ENCODE measurements around the gene RECQL5. TPM values are rescaled to one million over a fixed set of nuclear protein-coding genes. Genes with fewer than 3 reads are reported as not detected.
A peak's percentile ranks its signal among the peaks of the same experiment; 100 is the strongest.

Gene RECQL5
- total RNA-seq, 4 donors from 2014 or later, result 5.3 to 17.5 (median 7.4) TPM

DNA sequence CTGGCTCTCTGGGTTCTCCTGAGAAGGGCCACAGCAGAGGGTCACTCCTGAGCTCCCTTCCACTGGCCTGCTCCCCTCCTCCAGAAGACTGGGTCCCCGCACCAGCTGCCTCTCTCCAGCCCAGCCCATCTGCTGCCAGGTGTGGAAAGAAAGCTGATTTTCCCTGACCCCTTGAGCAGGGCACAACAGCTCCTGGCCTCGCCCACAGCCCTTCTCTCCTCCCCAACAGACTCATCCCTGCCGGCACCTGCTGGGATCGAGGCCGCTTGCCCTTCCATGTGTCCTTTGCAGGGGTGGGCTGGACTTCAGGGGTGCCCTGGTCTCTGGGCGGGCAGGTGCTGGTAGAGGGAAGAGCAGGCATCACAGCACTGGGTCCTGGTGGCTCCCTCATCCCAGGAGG is 38.5 kb downstream of the RECQL5 start:
- TF ChIP-seq, protein P1, sequence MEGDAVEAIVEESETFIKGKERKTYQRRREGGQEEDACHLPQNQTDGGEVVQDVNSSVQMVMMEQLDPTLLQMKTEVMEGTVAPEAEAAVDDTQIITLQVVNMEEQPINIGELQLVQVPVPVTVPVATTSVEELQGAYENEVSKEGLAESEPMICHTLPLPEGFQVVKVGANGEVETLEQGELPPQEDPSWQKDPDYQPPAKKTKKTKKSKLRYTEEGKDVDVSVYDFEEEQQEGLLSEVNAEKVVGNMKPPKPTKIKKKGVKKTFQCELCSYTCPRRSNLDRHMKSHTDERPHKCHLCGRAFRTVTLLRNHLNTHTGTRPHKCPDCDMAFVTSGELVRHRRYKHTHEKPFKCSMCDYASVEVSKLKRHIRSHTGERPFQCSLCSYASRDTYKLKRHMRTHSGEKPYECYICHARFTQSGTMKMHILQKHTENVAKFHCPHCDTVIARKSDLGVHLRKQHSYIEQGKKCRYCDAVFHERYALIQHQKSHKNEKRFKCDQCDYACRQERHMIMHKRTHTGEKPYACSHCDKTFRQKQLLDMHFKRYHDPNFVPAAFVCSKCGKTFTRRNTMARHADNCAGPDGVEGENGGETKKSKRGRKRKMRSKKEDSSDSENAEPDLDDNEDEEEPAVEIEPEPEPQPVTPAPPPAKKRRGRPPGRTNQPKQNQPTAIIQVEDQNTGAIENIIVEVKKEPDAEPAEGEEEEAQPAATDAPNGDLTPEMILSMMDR (IDR thresholded peaks at IDR 0.05 in 4 of 5, conservative IDR thresholded peaks at IDR 0.05 in 1 of 5), result no peak
- TF ChIP-seq POLR2A (IDR thresholded peaks at IDR 0.05), result no peak
- intact Hi-C loops (cut with DNase I; ENCODE audit: low total_unique reads) (no loop called here), in situ Hi-C loops (cut with MboI; ENCODE audit: low sequenced_read_pairs in 4 of 4) (no loop called here)
- H3K27me3 ChIP-seq, result no peaks in the 10 kb centered on the region
- DNase-seq (no peak), ATAC-seq (no peak)
- peaks cover 0 to 20% of the 10 kb centered on the region in 2 donors for H3K36me3 ChIP-seq
- H3K4me3 ChIP-seq, result no peak overlapping the region
- no peak overlapping the region for H3K27ac ChIP-seq
- peaks cover 8 to 14% of the 10 kb centered on the region in 2 donors for H3K4me1 ChIP-seq
- no peaks in the 10 kb centered on the region for H3K9me3 ChIP-seq

DNA sequence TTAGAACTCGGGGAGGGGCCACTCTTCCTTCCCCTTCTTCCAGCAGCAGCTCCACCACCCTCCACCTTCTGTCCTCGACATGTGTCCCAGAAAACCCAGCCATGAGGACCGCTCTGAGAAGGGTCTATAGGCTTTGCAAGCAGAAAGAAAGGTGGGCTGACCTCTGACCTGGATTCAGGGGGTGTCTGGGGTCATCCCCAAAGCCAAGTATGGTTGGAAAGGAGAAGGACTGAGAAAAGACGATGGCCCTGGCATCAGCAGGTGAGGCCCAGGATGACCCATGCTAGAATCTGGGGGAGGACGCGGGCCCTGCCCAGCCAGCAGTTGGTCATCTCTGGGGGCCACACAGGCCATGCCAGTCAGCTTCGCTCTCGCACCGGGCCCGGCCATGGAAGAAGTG is 39.9 kb downstream of the RECQL5 start:
- Histone ChIP-seq H3K27me3 (no peaks in the 10 kb centered on the region), H3K27ac (no peak overlapping the region), H3K9me3 (no peaks in the 10 kb centered on the region), H3K4me1 (peaks cover 0 to 9% of the 10 kb centered on the region in 2 donors), H3K36me3 (peaks cover 0 to 20% of the 10 kb centered on the region in 2 donors), H3K4me3 (no peak overlapping the region)
- intact Hi-C loops (cut with DNase I; ENCODE audit: low total_unique reads), result no loop called here
- TF ChIP-seq, protein P1 (IDR thresholded peaks at IDR 0.05 in 4 of 5, conservative IDR thresholded peaks at IDR 0.05 in 1 of 5), result no peak
- TF ChIP-seq POLR2A (IDR thresholded peaks at IDR 0.05), result no peak
- no peak for ATAC-seq
- no peak for DNase-seq
- in situ Hi-C loops (cut with MboI; ENCODE audit: low sequenced_read_pairs in 4 of 4), result no loop called here

DNA sequence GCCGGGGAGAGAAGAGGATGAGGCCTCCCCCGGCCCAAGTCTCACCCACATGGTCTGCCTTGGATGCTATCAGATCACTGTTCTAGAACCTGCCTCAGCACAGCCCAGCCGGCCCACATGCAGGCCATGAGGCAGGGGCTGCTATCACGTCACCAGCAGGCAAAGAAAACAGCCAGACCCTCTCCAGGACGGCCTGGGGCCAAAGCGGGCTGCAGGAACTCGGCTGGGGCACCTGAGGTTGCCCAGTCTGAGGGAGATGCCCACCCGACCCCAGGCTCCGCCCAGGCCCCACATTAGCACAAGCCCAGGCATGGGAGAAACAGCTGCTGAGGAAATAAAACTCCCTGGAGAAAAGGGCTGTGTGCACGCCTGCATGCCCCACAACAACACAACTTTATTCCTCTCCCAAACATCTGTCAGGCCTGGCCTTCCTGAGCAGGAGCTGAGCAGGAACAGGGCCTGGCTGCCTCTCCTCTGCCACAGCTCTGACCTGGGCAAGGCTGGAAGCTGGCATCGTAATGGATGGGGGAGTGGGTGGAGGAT is 40.4 kb downstream of the RECQL5 start:
- intact Hi-C loops (cut with DNase I; ENCODE audit: low total_unique reads) (no loop called here), in situ Hi-C loops (cut with MboI; ENCODE audit: low sequenced_read_pairs in 4 of 4) (no loop called here)
- Histone ChIP-seq H3K9me3 (no peaks in the 10 kb centered on the region), H3K27ac (no peak overlapping the region), H3K4me3 (no peak overlapping the region), H3K36me3 (peaks cover 0 to 20% of the 10 kb centered on the region in 2 donors), H3K27me3 (no peaks in the 10 kb centered on the region), H3K4me1 (peaks cover 0 to 9% of the 10 kb centered on the region in 2 donors)
- ATAC-seq, result no peak
- no peak for TF ChIP-seq POLR2A (IDR thresholded peaks at IDR 0.05)
- TF ChIP-seq, protein P1 (IDR thresholded peaks at IDR 0.05 in 4 of 5, conservative IDR thresholded peaks at IDR 0.05 in 1 of 5), result no peak
- no peak for DNase-seq

DNA sequence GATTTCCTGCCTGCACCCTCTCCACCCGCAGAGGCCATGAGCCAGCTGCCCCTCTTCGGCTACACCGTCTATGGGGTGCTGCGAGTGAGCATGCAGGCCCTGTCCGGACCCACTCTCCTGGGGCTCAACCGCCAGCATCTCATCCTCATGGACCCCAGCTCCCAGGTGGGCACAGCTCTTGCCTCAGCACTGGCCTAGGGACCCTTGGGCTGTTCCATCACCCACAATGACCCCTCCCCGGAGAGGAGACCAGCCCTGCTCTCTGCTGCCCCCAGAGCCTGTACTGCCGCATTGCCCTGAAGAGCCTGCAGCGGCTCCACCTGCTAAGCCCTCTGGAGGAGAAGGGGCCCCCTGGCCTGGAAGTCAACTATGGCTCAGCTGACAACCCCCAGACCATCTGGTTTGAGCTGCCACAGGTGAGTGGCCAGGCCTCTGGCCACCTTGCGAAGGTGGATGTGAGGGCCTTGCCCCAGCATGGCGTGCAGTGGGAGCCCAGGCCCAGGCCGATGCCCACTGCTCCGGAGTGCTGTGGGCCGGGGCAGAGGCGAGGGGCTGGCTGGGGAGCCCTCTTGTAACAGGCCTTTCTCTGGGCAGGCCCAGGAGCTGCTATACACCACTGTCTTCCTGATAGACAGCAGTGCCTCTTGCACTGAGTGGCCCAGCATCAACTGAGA is 41.0 kb downstream of the RECQL5 start:
- intact Hi-C loops (cut with DNase I; ENCODE audit: low total_unique reads), result no loop called here
- TF ChIP-seq, protein P1 (IDR thresholded peaks at IDR 0.05 in 4 of 5, conservative IDR thresholded peaks at IDR 0.05 in 1 of 5), result peak in 2 of 5 experiments; percentile 27 to 42
- no peak for TF ChIP-seq POLR2A (IDR thresholded peaks at IDR 0.05)
- H3K4me1 ChIP-seq, result peaks cover 0 to 9% of the 10 kb centered on the region in 2 donors
- peaks cover 0 to 20% of the 10 kb centered on the region in 2 donors for H3K36me3 ChIP-seq
- ATAC-seq, result no peak
- in situ Hi-C loops (cut with MboI; ENCODE audit: low sequenced_read_pairs in 4 of 4), result no loop called here
- H3K4me3 ChIP-seq, result no peak overlapping the region
- no peaks in the 10 kb centered on the region for H3K27me3 ChIP-seq
- no peak for DNase-seq
- no peaks in the 10 kb centered on the region for H3K9me3 ChIP-seq
- H3K27ac ChIP-seq, result no peak overlapping the region
